ENCODE data around the gene SLC43A3. TPM values are rescaled to one million over a fixed set of nuclear protein-coding genes. Genes with fewer than 3 reads are reported as not detected.

The SLC43A3 gene
- total and polyA plus RNA-seq, 9 of the 15 experiments (the other 6 are each of a cell fraction or from before 2014, with no cell fraction given): 63.7 to 281 (median 139) TPM

- 71% methylated on average over 3 of the region's 3 CpGs for WGBS (ENCODE audit: insufficient coverage, low coverage, missing lambda C conversion rate)
- Histone ChIP-seq H3K4me3 (no peak overlapping the region), H2AFZ (ENCODE audit: low read depth, low read length) (no peak overlapping the region), H3K27me3 (ENCODE audit: control insufficient read depth in 2 of 2, insufficient read depth in 2 of 2, low read length in 2 of 2) (peaks cover 6 to 7% of the 10 kb centered on the region in 2 experiments; a peak in 1 of 5 replicates), H3K9me3 (replicated peaks; ENCODE audit: control insufficient read depth, insufficient read depth, low read depth, low read length) (no peaks in the 10 kb centered on the region), H4K20me1 (replicated peaks; ENCODE audit: control insufficient read depth, insufficient read depth, low read length) (no peaks in the 10 kb centered on the region), H3K4me1 (replicated peaks in 1 of 2; ENCODE audit: control insufficient read depth in 2 of 2, insufficient read depth in 2 of 2, low read length in 2 of 2) (peaks cover 5 to 6% of the 10 kb centered on the region in 2 experiments; a peak in 3 of 5 replicates), H3K36me3 (ENCODE audit: control insufficient read depth, insufficient read depth, low read length) (no peaks in the 10 kb centered on the region), H3K9ac (ENCODE audit: insufficient read depth in 1 of 2, low read depth in 2 of 2, low read length in 2 of 2) (no peak overlapping the region), H3K9me1 (ENCODE audit: control insufficient read depth, insufficient read depth, low read length) (no peaks in the 10 kb centered on the region), H3K79me2 (ENCODE audit: control insufficient read depth, insufficient read depth, low read length) (no peaks in the 10 kb centered on the region), H3K27ac (ENCODE audit: extremely low read depth, low read depth, low read length) (no peak overlapping the region), H3K4me2 (ENCODE audit: insufficient read depth, low read length) (no peak overlapping the region)
- no peak for TF ChIP-seq ZNF740 (CRISPR knock-in tag; IDR thresholded peaks at IDR 0.05)
- no peak for TF ChIP-seq ZNF740 (tag; IDR thresholded peaks at IDR 0.05)
- no peak for TF ChIP-seq CSDE1 (IDR thresholded peaks at IDR 0.05)
- TF ChIP-seq SOX6 (IDR thresholded peaks at IDR 0.05): no peak
- no peak for TF ChIP-seq MAFK (IDR thresholded peaks at IDR 0.05; ENCODE audit: low read length)
- no peak for TF ChIP-seq ZNF436 (CRISPR knock-in tag; IDR thresholded peaks at IDR 0.05)
- in situ Hi-C loops (cut with MboI) (no loop called here), intact Hi-C loops (cut with micrococcal nuclease) (no loop called here)
- ChIA-PET CTCF (ENCODE audit: low intra/inter-chr PET ratio) (no interaction called here), POLR2A (no interaction called here)
- BruUV-seq (replicated peaks): no TSS peak
- FAIRE-seq (no peak), DNase-seq (ENCODE audit: extremely low read depth in 1 of 4, low spot score in 3 of 4) (no peak), ATAC-seq (no peak)
Measured at GRCh38 chr11:57374966-57375365, 52.0 kb downstream of the SLC43A3 start.

- TF ChIP-seq SETDB1 (IDR thresholded peaks at IDR 0.05; ENCODE audit: low read length): no peak
- in situ Hi-C loops (cut with MboI) (no loop called here), intact Hi-C loops (cut with micrococcal nuclease) (no loop called here)
- H3K9me3 ChIP-seq (replicated peaks; ENCODE audit: control insufficient read depth, insufficient read depth, low read depth, low read length): no peaks in the 10 kb centered on the region
- no peaks in the 10 kb centered on the region for H3K79me2 ChIP-seq (ENCODE audit: control insufficient read depth, insufficient read depth, low read length)
- no peaks in the 10 kb centered on the region for H3K9me1 ChIP-seq (ENCODE audit: control insufficient read depth, insufficient read depth, low read length)
- POLR2A ChIA-PET: interaction anchor here (1.1 to 2.0 kb wide), 3 partner anchors 10 to 16 kb away, joined by 3 to 5 read pairs (median 3); no protein-coding TSS in a partner anchor
- no peak overlapping the region for H3K9ac ChIP-seq (ENCODE audit: insufficient read depth in 1 of 2, low read depth in 2 of 2, low read length in 2 of 2)
- no peak overlapping the region for H2AFZ ChIP-seq (ENCODE audit: low read depth, low read length)
- peaks cover 8 to 16% of the 10 kb centered on the region in 2 experiments; a peak in 4 of 5 replicates for H3K4me1 ChIP-seq (replicated peaks in 1 of 2; ENCODE audit: control insufficient read depth in 2 of 2, insufficient read depth in 2 of 2, low read length in 2 of 2)
- no peak for FAIRE-seq
- H4K20me1 ChIP-seq (replicated peaks; ENCODE audit: control insufficient read depth, insufficient read depth, low read length): no peaks in the 10 kb centered on the region
- no peak for DNase-seq (ENCODE audit: extremely low read depth in 1 of 4, low spot score in 3 of 4)
- H3K4me2 ChIP-seq (ENCODE audit: insufficient read depth, low read length): no peak overlapping the region
- no peak overlapping the region for H3K27ac ChIP-seq (ENCODE audit: extremely low read depth, low read depth, low read length)
- BruUV-seq (replicated peaks): no TSS peak
- no peak overlapping the region for H3K4me3 ChIP-seq
- CTCF ChIA-PET (ENCODE audit: low intra/inter-chr PET ratio): no interaction called here
- peaks cover 6 to 7% of the 10 kb centered on the region in 2 experiments; a peak in 1 of 5 replicates for H3K27me3 ChIP-seq (ENCODE audit: control insufficient read depth in 2 of 2, insufficient read depth in 2 of 2, low read length in 2 of 2)
- ATAC-seq: no peak
- WGBS (ENCODE audit: insufficient coverage, low coverage, missing lambda C conversion rate): 9% methylated on average over 3 of the region's 3 CpGs
- H3K36me3 ChIP-seq (ENCODE audit: control insufficient read depth, insufficient read depth, low read length): no peaks in the 10 kb centered on the region
Measured at GRCh38 chr11:57373146-57373545, 53.8 kb downstream of the SLC43A3 start.

Data from K562 (cell line).